OCI-LY7 (cell line): Measurements from ENCODE around the gene TPRG1.

Source experiments
- EZH2phosphoT487 ChIP-seq: fragments of 200-600 bp; sonication (generic); IDR thresholded peaks from 2 replicates; pipeline ENCODE4 v1.6.1; 2018; ENCODE audit warnings: low read depth, borderline replicate concordance, mild to moderate bottlenecking, mixed run types, antibody characterized with exemption, low read length, moderate library complexity, mixed read lengths
- TF ChIP-seq, protein P1 (sequence below): fragments of 200-600 bp; sonication (generic); conservative IDR thresholded peaks from 2 replicates; pipeline ENCODE4 v1.5.1; 2014; ENCODE audit warnings: mild to moderate bottlenecking, antibody characterized with exemption, low read length, moderate library complexity, mixed read lengths

DNA sequence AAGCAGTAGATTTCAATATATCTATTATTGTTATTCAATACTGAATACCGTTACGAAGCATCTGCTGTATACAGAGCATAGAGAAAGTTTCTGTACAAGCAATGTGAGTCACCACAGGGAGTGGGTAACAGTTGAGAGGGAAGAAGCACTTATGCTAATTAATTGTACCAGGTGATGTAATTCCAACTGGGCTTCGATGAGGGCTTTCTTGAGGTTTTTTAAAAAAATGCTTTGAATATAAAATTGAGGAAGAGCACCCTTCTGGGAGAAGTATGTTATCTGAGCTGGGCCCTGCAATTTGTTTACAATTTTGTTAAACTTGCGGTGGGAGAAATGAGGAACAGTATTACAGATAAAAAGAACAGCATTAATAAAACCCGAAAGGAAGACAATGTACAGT lies 197.9 kb downstream of the TPRG1 start:
- TF ChIP-seq, protein P1, sequence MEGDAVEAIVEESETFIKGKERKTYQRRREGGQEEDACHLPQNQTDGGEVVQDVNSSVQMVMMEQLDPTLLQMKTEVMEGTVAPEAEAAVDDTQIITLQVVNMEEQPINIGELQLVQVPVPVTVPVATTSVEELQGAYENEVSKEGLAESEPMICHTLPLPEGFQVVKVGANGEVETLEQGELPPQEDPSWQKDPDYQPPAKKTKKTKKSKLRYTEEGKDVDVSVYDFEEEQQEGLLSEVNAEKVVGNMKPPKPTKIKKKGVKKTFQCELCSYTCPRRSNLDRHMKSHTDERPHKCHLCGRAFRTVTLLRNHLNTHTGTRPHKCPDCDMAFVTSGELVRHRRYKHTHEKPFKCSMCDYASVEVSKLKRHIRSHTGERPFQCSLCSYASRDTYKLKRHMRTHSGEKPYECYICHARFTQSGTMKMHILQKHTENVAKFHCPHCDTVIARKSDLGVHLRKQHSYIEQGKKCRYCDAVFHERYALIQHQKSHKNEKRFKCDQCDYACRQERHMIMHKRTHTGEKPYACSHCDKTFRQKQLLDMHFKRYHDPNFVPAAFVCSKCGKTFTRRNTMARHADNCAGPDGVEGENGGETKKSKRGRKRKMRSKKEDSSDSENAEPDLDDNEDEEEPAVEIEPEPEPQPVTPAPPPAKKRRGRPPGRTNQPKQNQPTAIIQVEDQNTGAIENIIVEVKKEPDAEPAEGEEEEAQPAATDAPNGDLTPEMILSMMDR, result no peak
- TF ChIP-seq EZH2phosphoT487, result no peak
